Upper lobe of right lung (tissue), 1 donor: ENCODE data around the gene LCN6. TPM values are rescaled to one million over a fixed set of nuclear protein-coding genes. Genes with fewer than 3 reads are reported as not detected.

Experiments used
- ATAC-seq: fragments of 200-7000 bp; cut with Tn5 transposase; one replicate; pipeline ENCODE4 v1.9.1; 2020; ENCODE audit warnings: mild to moderate bottlenecking, moderate library complexity
- DNase-seq: peaks from one replicate; pipeline ENCODE4 v3.0.0-alpha.2; 2020
- H3K27ac ChIP-seq: fragments of 200-600 bp; one replicate; pipeline ENCODE4 v1.8.0; 2022
- H3K27me3 ChIP-seq: fragments of 200-600 bp; one replicate; pipeline ENCODE4 v1.8.0; 2022; ENCODE audit warnings: mild to moderate bottlenecking
- H3K36me3 ChIP-seq: fragments of 200-600 bp; one replicate; pipeline ENCODE4 v1.8.0; 2022
- H3K4me1 ChIP-seq: fragments of 200-600 bp; one replicate; pipeline ENCODE4 v1.8.0; 2022
- H3K4me3 ChIP-seq: fragments of 200-600 bp; one replicate; pipeline ENCODE4 v1.8.0; 2022; ENCODE audit warnings: mild to moderate bottlenecking
- H3K9me3 ChIP-seq: fragments of 200-600 bp; one replicate; pipeline ENCODE4 v1.8.0; 2022
- CTCF ChIP-seq: fragments of 200-600 bp; IDR thresholded peaks from one replicate; pipeline ENCODE4 v1.8.0; 2022; ENCODE audit warnings: antibody characterized with exemption
- intact Hi-C: fragments of 100-400 bp; cut with DNase I; formaldehyde crosslinking; loops from one replicate; pipeline ENCODE4 v1.11.0; 2022
- total RNA-seq: library from RNA; stranded (reverse); fragmentation: NEBNext Ultra II Directional; extraction: Animal tissue kit (Norgen Biotek cat#: 25700); gene quantifications from one replicate; pipeline ENCODE4 v1.2.1, GENCODE V29; 2021
- donor health status: DM: no; HTN: yes; CAD: no; lungs with severe emphysema.

The LCN6 gene
- total RNA-seq, 1 donor from 2014 or later = 21.5 TPM

DNA sequence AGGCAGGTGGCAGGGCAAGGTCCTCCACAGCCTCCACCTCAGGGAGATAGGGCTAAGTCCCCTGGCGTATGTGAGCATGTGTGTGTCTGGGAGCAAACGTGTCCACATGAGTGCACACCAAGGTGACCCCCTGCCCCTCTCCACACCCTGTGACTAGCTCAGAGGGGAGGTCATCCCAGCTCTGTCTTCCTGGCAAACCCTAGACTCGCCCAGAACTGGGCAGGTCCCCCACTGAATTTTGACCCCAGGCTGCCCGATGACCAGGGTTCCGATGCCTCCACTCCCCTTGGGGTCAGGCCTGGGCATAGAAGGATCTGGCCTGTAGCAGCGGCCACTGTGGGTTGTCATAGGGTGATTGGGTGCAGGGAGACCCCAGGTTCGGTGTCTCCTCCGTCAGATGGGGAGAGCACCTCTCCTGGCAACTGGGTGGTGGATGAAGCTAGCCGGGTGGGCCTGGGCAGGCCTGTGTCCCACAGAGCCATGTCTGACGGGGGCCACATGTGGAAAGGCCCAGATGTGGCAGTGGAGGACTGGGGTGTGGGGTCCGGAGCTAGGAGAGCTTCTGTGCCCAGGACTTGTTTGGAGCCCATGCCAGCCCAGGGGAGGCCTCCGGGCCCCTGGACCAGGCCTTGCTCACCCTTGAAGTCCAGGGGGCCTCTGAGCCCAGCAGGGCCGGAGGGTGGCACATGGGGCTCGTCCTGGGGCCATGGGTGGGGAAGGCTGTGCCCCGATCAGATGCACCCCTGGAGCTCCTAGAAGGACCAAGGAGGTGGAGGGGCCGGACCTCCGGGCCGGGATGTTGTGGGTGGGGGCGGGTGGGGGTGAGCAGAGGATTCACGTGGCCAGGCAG is 29.8 kb downstream of the LCN6 start:
- intact Hi-C loops = no loop called here
- H3K4me1 ChIP-seq = peaks cover 35% of the 10 kb centered on the region
- H3K27ac ChIP-seq = peak overlapping the region; percentile 17
- ATAC-seq = no peak
- H3K36me3 ChIP-seq = peaks cover 23% of the 10 kb centered on the region
- DNase-seq = no peak
- H3K27me3 ChIP-seq = no peaks in the 10 kb centered on the region
- H3K4me3 ChIP-seq = no peak overlapping the region
- no peaks in the 10 kb centered on the region for H3K9me3 ChIP-seq
- TF ChIP-seq CTCF = no peak

DNA sequence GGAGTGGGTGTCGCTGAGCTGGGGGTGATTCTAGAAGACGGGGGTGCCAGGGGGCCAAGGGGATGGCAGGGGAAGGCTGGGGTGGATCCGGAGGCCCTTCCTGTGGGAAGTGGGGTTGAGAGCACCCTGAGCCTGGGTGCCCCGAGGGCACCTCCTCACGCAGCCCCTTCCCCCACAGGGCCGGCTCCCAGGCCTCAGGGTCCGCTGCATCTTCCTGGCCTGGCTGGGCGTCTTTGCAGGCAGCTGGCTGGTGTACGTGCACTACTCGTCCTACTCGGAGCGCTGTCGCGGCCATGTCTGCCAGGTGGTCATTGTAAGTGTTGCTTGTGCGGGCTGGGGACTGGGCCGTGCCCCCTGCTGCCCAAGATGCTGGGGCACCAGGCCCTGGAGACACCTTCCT is 30.9 kb downstream of the LCN6 start:
- H3K4me3 ChIP-seq = no peak overlapping the region
- TF ChIP-seq CTCF = no peak
- H3K27ac ChIP-seq = no peak overlapping the region
- H3K27me3 ChIP-seq = no peaks in the 10 kb centered on the region
- H3K4me1 ChIP-seq = peaks cover 37% of the 10 kb centered on the region
- ATAC-seq (no peak), DNase-seq (peak; percentile 68)
- intact Hi-C loops = no loop called here
- no peaks in the 10 kb centered on the region for H3K9me3 ChIP-seq
- peaks cover 11% of the 10 kb centered on the region for H3K36me3 ChIP-seq

DNA sequence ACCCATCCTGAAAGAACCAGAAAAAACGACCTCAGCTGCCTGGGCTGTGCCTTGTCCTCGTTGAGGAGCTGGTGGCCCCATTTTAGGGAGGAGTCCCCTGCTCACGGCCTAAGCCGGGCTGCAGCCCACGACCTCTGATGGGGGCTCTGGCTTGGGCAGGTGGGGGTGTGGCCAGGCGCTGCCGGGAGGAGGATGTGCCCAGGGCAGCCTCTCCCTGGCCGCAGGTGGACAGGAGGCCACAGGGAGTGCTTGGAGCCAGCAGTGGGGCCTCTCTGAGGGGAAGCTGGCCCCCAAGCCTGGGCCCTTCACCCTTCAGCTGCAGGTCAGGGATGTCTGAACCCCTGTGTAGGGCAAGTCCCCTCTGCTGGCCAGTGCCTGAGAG is 33.4 kb downstream of the LCN6 start:
- no peak for ATAC-seq
- intact Hi-C loops = no loop called here
- no peak for DNase-seq
- Histone ChIP-seq H3K27ac (peak overlapping the region; percentile 83), H3K27me3 (peaks cover 8% of the 10 kb centered on the region), H3K36me3 (no peaks in the 10 kb centered on the region), H3K9me3 (no peaks in the 10 kb centered on the region), H3K4me3 (no peak overlapping the region), H3K4me1 (peaks cover 34% of the 10 kb centered on the region)
- TF ChIP-seq CTCF = no peak

DNA sequence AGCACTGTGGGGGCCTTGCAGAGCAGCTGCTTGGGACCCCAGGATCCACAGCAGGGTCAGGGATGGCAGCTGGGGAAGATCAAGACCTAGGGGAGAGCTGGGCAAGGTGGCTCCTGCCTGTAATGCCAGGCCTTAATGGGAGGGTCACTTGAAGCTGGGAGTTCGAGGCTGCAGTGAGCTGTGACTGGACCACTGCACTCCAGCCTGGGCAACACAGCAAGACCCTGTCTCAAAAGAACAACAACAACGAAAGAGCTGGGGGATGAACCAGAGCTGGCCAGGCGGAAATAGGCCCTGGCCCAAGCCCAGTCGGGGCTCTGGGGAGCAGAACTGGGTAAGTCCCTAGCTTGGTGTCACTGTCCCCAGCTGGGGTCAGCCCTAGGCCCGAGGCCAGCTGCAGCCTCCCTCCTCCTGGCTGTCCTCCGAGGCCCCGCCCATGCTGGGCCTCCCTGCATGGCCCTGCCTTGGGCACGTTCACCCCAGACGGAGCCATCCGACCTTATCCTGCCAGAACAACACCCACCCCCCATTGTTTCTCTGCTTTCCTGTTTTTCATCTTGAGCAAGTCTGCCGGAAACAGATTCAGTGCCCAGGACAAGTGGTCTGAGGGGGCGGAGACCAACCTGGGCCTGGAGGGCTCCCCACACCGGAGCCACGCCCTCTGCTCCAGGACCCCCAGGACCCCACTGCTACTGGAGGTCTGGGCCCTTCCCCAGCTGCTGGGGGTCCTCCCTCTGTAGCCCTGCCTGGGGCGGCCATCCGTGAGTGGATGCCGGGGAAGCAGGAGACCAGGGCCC is 34.0 kb downstream of the LCN6 start:
- Histone ChIP-seq H3K27ac (peak overlapping the region; percentile 83), H3K36me3 (no peaks in the 10 kb centered on the region), H3K4me1 (peaks cover 30% of the 10 kb centered on the region), H3K27me3 (peaks cover 8% of the 10 kb centered on the region), H3K4me3 (no peak overlapping the region), H3K9me3 (no peaks in the 10 kb centered on the region)
- no peak for TF ChIP-seq CTCF
- intact Hi-C loops = no loop called here
- ATAC-seq (peak; percentile 54), DNase-seq (peak; percentile 73)

GRCh38 chr9:136713550-136713949 is 34.8 kb downstream of the LCN6 start:
- ATAC-seq (no peak), DNase-seq (no peak)
- no peaks in the 10 kb centered on the region for H3K36me3 ChIP-seq
- H3K27ac ChIP-seq = peak overlapping the region; percentile 70
- intact Hi-C loops = no loop called here
- peak overlapping the region; percentile 44 for H3K4me3 ChIP-seq
- no peaks in the 10 kb centered on the region for H3K9me3 ChIP-seq
- peaks cover 8% of the 10 kb centered on the region for H3K27me3 ChIP-seq
- H3K4me1 ChIP-seq = peaks cover 28% of the 10 kb centered on the region
- TF ChIP-seq CTCF = no peak
